HG03066 (cell line): ENCODE data around the gene N4BP2.

ENCODE experiments used
- ATAC-seq: cut with Tn5 transposase; IDR thresholded peaks from one replicate; pipeline ENCODE4 v1.9.1; 2021; ENCODE audit warnings: low read depth; ENCODE audit not compliant: unreplicated experiment

The N4BP2 gene

DNA sequence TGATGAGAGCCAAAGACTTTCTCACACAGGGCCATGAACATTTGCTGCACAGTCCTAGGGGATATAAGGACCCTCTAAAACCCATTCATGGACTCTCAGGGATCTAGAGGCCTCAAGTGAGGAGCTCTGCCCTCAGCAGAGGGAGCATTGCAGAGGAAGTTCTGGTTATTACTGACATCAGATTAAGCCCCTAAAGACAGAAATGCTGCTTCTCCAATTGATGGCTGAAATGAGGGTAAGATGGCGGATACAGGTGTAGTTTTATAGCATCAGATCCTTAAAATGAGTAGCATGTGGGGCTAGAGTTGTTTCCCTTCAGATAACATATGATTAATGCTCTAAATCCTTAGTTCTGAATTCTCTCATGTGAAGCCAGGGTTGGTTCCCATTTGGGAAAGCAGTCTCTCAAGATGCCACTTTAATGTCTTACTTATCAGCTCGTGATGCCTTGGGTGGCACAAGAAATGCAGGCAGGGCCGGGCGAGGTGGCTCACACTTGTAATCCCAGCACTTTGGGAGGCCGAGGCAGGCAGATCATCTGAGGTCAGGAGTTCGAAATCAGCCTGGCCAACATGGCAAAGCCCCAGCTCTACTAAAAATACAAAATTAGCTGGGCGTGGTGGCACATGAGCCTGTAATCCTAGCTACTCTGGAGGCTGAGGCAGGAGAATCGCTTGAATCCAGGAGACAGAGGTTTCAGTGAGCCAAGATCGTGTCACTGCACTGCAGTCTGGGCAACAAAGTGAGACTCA, 148.0 kb downstream of the N4BP2 start:
- no peak for ATAC-seq

DNA sequence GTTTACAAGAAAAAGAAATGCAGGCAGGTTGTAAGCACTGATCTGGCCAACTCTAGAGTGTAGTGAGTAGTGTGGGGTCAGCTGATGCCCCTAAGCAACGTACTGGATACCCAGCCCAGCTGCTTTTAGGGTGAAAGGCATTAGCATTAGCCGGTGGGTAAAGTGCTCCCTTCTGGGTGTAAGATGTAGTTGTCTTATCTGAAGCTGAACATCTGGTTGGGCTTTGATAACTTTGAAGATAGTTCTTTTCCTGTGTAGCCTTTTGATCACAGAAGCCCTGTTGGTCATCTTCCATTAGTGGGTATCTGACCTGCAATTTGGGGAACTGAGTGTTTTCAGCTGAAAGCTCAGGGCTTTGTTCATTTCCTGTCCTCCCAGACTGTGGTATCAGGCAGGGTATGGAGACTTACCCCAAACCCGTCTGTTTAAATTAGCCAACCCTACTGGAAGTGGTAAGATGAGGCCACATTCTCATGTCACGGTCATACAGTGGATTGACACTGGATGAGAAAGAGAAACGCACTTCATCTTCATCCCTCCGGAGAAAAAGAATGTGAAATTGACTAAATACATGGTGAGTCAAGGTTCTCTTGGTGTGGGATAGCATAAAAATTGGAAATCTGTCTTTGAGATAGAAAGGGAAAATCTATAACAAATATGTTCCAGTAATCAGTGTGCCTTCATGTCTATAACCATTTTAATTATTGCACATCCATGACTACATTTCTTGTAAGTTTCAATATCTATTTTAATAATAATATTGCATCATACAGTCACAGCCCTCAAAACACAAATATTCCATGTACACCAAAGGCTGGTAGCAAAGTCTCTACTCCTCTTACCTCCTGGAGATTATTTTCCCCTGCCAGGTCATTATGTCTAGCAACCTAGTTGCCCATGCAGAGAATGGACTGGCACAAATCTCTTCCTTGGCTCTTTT, 148.9 kb downstream of the N4BP2 start:
- peak; percentile 59 for ATAC-seq

DNA sequence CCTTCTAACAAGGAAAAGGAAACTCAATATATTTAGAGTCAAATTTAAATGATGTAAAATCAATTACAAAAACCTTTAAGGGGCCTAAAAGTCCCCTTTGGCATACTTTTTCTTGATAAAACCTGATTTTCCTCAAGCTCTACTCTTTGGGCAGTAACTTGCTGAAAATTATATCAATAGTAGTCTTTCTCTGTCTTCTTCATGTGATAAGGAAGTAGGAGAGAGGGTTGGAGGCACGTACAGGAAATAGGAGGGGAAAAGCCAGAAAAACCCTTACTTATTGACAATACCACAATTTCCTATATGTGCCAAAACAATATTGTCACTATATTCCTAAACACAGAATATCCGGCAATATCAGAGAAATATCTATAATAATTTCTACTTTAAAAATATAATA, 149.8 kb downstream of the N4BP2 start:
- ATAC-seq: no peak
